ENCODE results near the gene LRRC37A3.
"Not testable (repeated sequence)": the region's sequence is repeated elsewhere in the genome, so short reads cannot be mapped to it uniquely, and the experiment has no call there.

LRRC37A3 gene

GRCh38 chr17:64919289-64920025, at the start of gene LRRC37A3:
Gene LRRC37A3, minus strand, starts transcription at chr17:64919478. Its CDS starts 22,221 bp downstream, at chr17:64897257.
- DNase-seq, result peak; percentile 97

DNA sequence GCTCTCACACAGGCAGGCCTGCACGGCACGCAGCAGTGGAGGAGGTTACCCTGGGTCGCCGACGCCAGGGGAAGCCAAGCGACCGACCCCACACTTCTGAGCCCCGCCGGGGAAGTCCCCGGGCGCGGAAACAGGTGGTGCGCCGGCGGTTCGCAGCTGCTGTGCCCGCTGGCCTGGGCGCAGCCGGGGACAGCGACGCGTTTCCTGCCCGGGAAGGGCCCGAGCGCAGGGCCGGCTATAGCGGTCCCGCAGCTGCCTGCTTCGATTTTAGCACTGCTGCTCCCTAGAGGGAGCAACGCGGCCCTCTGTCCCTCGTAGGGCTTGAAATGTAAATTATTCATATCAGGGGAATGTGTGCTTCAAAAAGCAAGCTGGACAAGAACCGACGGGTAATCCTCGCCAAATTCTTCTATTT, 46.6 kb upstream of the LRRC37A3 start:
- peak; percentile 24 for DNase-seq

GRCh38 chr17:64965256-64965872, 46.1 kb upstream of the LRRC37A3 start:
- DNase-seq, result not testable (repeated sequence)

GRCh38 chr17:64964796-64965195, 45.5 kb upstream of the LRRC37A3 start:
- DNase-seq, result peak; percentile 66

- not testable (repeated sequence) for DNase-seq
These were observed 44.5 kb upstream of the LRRC37A3 start for GRCh38 chr17:64963814-64964213.

DNA sequence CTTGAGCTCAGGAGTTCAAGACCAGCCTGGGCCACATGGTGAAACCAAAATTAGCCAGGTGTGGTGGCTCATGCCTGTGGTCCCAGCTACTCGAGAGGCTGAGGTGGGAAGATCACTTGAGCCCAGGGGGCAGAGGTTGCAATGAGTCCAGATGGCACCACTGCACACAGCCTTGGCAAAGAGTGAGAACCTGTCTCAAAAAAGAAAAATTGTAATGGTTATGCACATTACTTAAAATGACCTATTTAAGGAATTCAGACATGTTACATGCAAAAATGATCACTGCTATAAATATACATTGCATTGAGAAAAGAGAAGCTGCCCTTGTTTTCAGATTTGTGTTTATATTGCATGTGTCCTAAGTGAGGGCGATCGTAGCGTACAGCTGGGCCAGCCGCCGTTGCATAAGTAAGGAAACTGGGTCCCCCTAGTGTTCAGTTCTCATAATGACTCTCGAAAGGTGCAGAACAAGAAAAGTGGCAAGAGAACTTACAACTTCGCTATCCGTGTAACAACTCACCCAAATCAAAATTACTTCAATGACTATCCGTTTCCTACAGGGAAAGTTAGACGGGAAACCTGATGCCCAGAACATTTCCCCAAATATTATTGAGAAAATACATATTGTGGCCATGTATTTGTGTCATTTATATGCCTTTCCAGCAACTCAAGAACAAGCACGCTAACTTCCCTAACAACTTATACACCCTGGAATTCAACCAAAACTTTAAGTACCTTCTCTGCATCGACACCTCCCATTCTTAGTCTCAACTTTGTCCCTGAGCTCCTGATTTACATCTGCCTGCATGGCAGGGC, 42.5 kb upstream of the LRRC37A3 start:
- DNase-seq, result peak; percentile 8

DNA sequence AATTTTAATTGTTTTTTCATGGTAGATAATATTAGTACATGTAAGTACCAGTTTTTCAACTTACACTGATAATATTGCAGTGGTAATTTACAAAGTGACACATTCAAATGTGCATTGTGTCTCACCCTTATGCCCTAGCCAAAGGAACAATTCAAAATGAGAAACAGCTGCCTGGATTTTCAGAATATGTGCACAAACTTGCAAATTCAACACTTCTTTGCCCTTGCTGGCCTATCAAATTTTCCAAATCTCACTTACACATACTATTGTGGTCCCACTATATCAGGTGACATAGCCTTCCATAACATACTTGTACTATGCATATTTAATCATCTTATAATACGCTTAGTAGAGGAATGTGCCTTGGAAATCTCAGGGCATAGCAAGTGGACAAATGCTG, 32.6 kb upstream of the LRRC37A3 start:
- DNase-seq, result no peak

DNA sequence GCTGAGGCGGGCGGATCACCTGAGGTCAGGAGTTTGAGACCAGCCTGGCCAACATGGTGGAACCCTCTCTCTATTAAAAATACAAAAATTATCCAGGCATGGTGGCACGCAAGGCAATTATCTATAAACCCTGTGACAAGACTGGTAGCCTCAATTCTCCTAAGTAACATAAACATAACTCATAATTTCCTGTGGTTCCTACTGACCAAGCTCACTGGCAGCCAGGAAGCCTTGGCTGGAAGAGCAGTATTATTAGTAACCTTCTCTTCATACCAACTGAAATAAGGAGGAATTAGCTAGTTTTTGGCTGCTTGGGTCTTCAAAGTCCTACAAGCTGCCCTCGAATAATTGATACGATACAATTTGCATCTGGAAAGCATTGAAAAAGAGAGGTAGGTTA, 31.6 kb upstream of the LRRC37A3 start:
- no peak for DNase-seq

- no peak for DNase-seq
These were observed 27.9 kb upstream of the LRRC37A3 start for GRCh38 chr17:64947152-64947551.

- no peak for DNase-seq
These were observed 22.5 kb upstream of the LRRC37A3 start for GRCh38 chr17:64941761-64942160.

GRCh38 chr17:64941045-64941444, 21.8 kb upstream of the LRRC37A3 start:
- no peak for DNase-seq

GRCh38 chr17:64940055-64940454, 20.8 kb upstream of the LRRC37A3 start:
- DNase-seq, result no peak

GRCh38 chr17:64938925-64939474, 19.7 kb upstream of the LRRC37A3 start:
- DNase-seq, result no peak

DNA sequence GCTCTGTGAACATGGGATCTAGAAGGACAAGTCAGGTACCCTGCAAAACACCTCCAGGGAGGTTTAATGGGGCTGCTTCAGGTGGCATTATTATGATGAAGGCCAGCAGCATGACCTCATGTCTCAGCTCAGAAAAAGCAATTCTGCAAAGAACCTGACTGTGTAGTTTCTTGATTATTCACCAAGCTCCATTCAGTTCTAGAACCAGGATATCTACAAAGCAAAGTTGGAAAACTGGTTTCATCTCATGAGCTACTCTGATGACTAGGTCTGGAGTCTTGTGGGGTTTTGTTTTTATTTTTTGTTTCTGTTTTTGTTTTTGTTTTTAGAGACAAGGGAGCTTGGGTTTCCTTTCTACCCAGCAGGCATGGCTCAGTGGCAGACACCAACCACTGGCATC, 19.0 kb upstream of the LRRC37A3 start:
- DNase-seq, result no peak

- no peak for DNase-seq
These were observed 16.8 kb upstream of the LRRC37A3 start for GRCh38 chr17:64936117-64936516.

GRCh38 chr17:64934284-64934778, 15.1 kb upstream of the LRRC37A3 start:
- not testable (repeated sequence) for DNase-seq

DNA sequence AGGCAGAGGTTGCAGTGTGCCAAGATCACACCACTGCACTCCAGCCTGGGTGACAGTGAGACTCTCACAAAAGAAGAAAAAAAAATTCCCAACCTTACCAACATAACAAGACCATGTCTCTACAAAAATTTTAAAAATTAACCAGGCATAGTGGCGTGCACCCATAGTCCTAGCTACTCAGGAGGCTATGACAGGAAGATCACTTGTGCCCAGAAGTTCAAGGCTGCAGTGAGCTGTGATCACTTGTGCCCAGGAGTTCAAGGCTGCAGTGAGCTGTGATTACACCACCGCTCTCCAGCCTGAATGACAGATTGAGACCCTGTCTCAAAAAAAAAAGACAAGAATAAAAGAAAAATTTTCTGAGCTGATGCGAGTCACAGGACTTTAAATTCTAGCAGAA, 13.6 kb upstream of the LRRC37A3 start:
- DNase-seq, result not testable (repeated sequence)

DNA sequence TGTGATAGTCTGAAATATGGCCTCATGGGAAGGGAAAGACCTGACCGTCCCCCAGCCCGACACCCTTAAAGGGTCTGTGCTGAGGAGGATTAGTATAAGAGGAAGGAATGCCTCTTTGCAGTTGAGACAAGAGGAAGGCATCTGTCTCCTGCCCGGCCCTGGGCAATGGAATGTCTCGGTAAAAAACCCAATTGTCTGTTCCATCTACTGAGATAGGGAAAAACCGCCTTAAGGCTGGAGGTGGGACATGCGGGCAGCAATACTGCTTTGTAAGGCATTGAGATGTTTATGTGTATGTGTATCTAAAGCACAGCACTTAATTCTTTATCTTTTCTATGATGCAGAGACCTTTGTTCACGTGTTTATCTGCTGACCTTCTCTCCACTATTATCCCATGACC, 11.1 kb upstream of the LRRC37A3 start:
- DNase-seq, result not testable (repeated sequence)

DNA sequence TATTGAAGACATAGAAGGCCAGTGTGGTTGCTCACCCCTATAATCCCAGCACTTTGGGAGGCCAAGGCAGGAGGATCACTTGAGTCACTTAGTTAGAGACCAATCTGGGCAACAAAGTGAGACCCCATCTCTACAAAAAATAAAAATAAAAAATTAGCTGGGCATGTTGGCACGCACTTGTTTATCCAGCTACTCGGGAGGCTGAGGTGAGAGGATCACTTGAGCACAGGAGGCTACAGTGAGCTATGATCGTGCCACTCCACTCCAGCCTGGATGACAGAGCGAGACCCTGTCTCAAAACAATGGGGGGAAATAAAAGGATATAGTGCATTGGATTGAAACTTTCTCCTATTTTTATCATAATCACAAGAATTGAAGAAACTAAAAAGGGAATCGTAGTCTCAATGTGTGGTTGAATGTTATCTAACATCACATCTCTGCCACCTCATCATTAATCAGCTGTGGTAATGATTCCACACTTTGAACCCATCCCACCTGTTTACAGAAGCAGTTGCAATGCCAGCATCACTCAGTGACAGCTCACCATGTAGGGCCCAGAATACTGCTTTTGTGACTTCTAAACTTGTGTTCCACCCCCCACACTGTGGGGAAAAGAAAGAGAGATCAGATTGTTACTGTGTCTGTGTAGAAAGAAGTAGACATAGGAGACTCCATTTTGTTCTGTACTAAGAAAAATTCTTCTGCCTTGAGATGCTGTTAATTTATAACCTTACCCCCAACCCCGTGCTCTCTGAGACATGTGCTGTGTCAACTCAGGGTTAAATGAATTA, 10.3 kb upstream of the LRRC37A3 start:
- not testable (repeated sequence) for DNase-seq

DNA sequence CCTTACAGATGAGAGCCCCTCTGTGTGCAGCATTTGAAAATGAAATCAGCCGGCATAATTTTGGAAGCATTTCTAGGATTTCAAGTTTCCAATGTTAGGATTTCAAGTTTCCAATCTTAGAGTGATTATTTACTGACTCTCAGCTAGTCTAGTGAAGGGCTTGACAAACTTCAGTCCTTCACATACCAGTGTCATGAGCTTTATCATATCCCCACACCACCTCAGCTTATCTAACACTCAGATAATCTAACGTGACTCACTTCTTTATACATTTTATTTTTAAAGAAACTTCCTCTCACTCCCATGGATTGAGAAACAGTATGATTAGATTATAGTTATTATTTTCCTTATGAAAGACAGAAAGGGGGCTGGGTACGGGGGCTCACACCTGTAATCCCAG, 9.4 kb upstream of the LRRC37A3 start:
- DNase-seq, result not testable (repeated sequence)

DNA sequence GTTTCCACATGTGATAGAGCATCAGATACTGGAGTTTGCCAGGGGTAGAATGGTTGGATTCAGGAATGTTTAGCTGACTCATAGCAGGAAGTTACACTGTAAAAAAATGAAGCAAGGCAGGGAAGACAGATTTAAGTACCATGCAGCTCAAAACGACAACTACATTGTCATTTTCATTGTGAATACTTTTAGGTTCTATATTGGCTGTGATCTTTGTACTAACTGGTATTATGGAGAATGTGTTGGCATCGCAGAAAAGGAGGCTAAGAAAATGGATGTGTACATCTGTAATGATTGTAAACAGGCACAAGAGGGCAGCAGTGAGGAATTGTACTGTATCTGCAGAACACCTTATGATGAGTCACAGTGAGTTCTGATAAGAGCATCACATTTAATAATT, 8.2 kb upstream of the LRRC37A3 start:
- peak; percentile 41 for DNase-seq

- DNase-seq, result not testable (repeated sequence)
These were observed 7.2 kb upstream of the LRRC37A3 start for GRCh38 chr17:64926430-64926829.
